Measurements from ENCODE around the gene E2F1. TPM values are rescaled to one million over a fixed set of nuclear protein-coding genes. Genes with fewer than 3 reads are reported as not detected.

Gene E2F1
- total RNA-seq, 1 donor, result 23.7 TPM

DNA sequence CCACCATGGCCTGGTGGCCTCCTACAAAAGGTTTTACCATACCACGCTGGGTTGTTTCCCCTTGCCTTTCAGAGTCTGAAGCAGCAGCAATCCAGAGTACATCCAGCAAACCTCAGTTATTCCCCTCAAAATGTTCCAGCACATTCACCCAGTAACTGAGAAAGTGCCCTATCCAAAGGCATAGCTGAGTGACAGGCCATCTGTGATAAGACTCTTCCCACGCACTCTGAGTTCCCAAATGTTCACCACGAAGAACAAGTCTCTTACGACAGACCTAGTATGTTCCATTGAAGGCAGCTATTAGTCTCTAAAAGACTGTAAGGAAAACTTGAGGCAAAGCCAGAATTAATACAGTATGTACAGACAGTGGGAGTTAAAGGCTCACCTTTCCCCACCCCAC, 55.7 kb downstream of the E2F1 start:
- no peak for TF ChIP-seq CTCF (IDR thresholded peaks at IDR 0.05; ENCODE audit: insufficient read depth, low read length)
- H3K4me3 ChIP-seq (ENCODE audit: low read depth, low read length), result no peak overlapping the region
- DNase-seq (ENCODE audit: low read depth), result no peak

DNA sequence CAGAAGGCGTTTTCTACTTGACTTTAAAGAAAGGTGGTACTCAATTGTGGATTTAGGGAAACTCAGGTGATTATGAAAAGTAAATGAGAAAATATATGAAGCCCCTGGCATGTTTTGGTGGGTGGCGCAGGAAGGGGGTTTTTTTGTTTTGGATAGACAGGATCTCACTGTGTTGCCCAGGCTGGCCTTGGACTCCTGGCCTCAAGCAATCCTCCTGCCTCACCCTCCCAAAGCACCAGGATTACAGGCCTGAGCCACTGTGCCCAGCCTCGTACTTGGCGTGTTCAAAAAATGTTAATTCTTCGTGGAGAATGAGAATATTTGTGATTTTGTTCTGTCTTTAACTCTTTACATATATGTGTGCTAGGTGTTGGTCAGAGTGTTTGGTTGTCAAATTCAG, 56.2 kb downstream of the E2F1 start:
- H3K4me3 ChIP-seq (ENCODE audit: low read depth, low read length), result no peak overlapping the region
- no peak for DNase-seq (ENCODE audit: low read depth)
- TF ChIP-seq CTCF (IDR thresholded peaks at IDR 0.05; ENCODE audit: insufficient read depth, low read length), result no peak

GRCh38 chr20:33629533-33629932, 56.7 kb downstream of the E2F1 start:
- TF ChIP-seq CTCF (IDR thresholded peaks at IDR 0.05; ENCODE audit: insufficient read depth, low read length), result no peak
- DNase-seq (ENCODE audit: low read depth), result no peak
- H3K4me3 ChIP-seq (ENCODE audit: low read depth, low read length), result no peak overlapping the region

GRCh38 chr20:33627577-33628216, 58.5 kb downstream of the E2F1 start:
- H3K4me3 ChIP-seq (ENCODE audit: low read depth, low read length), result no peak overlapping the region
- no peak for TF ChIP-seq CTCF (IDR thresholded peaks at IDR 0.05; ENCODE audit: insufficient read depth, low read length)
- DNase-seq (ENCODE audit: low read depth), result no peak

GRCh38 chr20:33626190-33626589, 60.0 kb downstream of the E2F1 start:
- no peak for TF ChIP-seq CTCF (IDR thresholded peaks at IDR 0.05; ENCODE audit: insufficient read depth, low read length)
- no peak overlapping the region for H3K4me3 ChIP-seq (ENCODE audit: low read depth, low read length)
- no peak for DNase-seq (ENCODE audit: low read depth)

Other genes with a start within 250 kb of the E2F1 start
- gene SNTA1, start 242.6 kb downstream of the E2F1 start, total RNA-seq (ENCODE audit: low replicate concordance), result 25.7 and 28.6 TPM in 2 replicates
- gene CBFA2T2, start 196.3 kb downstream of the E2F1 start, total RNA-seq (ENCODE audit: low replicate concordance), result 7.6 and 11.7 TPM in 2 replicates
- 0.16 and 0.18 TPM in 2 replicates for gene C20orf144, start 24.1 kb downstream of the E2F1 start, total RNA-seq (ENCODE audit: low replicate concordance)
- gene ACTL10, start 19.4 kb downstream of the E2F1 start, total RNA-seq (ENCODE audit: low replicate concordance), result 2.2 and 2.5 TPM in 2 replicates
- gene NECAB3, start 12.0 kb downstream of the E2F1 start, total RNA-seq (ENCODE audit: low replicate concordance), result 17.6 and 23.6 TPM in 2 replicates
- gene PXMP4, start 33.9 kb upstream of the E2F1 start, total RNA-seq (ENCODE audit: low replicate concordance), result 2.7 and 7.6 TPM in 2 replicates
- 0.90 and 1.5 TPM in 2 replicates for gene ZNF341, start 45.6 kb upstream of the E2F1 start, total RNA-seq (ENCODE audit: low replicate concordance)
- 43.7 and 54.8 TPM in 2 replicates for gene CHMP4B, start 125.0 kb upstream of the E2F1 start, total RNA-seq (ENCODE audit: low replicate concordance)

All from fibroblast of the aortic adventitia (primary cell).